H9 (cell line): Measurements from ENCODE around the gene DLX1. TPM values are rescaled to one million over a fixed set of nuclear protein-coding genes. Genes with fewer than 3 reads are reported as not detected.
"Not testable (repeated sequence)": the region's sequence is repeated elsewhere in the genome, so short reads cannot be mapped to it uniquely, and the experiment has no call there.

Experiments
- DNase-seq: peaks from one replicate; pipeline ENCODE4 v3.0.0-alpha.2; 2017
- H2AFZ ChIP-seq: one replicate; pipeline ENCODE4 v1.6.1; 2013; ENCODE audit warnings: mild to moderate bottlenecking, low read length, control low read depth, moderate library complexity
- H2AK5ac ChIP-seq: 2 replicates; pipeline ENCODE4 v1.6.1; 2013; ENCODE audit warnings: low read length, control low read depth, mixed read lengths; ENCODE audit not compliant: insufficient read length
- H2BK120ac ChIP-seq: one replicate; pipeline ENCODE4 v1.6.1; 2013; ENCODE audit warnings: low read depth, mild to moderate bottlenecking, low read length, control low read depth, inconsistent platforms; ENCODE audit not compliant: poor library complexity, severe bottlenecking
- H2BK12ac ChIP-seq: 2 replicates; pipeline ENCODE4 v1.6.1; 2013; ENCODE audit warnings: low read length, control low read depth, mixed read lengths, low read depth; ENCODE audit not compliant: insufficient read length
- H2BK15ac ChIP-seq: 2 replicates; pipeline ENCODE4 v1.6.1; 2013; ENCODE audit warnings: low read depth, low read length, control low read depth
- H2BK20ac ChIP-seq: one replicate; pipeline ENCODE4 v1.6.1; 2013; ENCODE audit warnings: low read depth, mild to moderate bottlenecking, low read length, control low read depth, inconsistent platforms; ENCODE audit not compliant: poor library complexity, severe bottlenecking
- H2BK5ac ChIP-seq: 2 replicates; pipeline ENCODE4 v1.6.1; 2013; ENCODE audit warnings: low read length, control low read depth, mixed read lengths; ENCODE audit not compliant: insufficient read length
- H3K14ac ChIP-seq: 2 replicates; pipeline ENCODE4 v1.6.1; 2013; ENCODE audit warnings: low read length, control low read depth; ENCODE audit not compliant: insufficient read depth
- H3K18ac ChIP-seq: 2 replicates; pipeline ENCODE4 v1.6.1; 2013; ENCODE audit warnings: low read depth, mild to moderate bottlenecking, mixed read lengths, low read length, control low read depth; ENCODE audit not compliant: insufficient read length
- H3K23ac ChIP-seq: 2 replicates; pipeline ENCODE4 v1.6.1; 2013; ENCODE audit warnings: low read length, control low read depth, mixed read lengths, low read depth; ENCODE audit not compliant: insufficient read length
- H3K23me2 ChIP-seq: 2 replicates; pipeline ENCODE4 v1.6.1; 2013; ENCODE audit warnings: low read depth, mild to moderate bottlenecking, mixed read lengths, low read length, control low read depth; ENCODE audit not compliant: insufficient read length, poor library complexity, severe bottlenecking
- H3K27ac ChIP-seq: 2 replicates; pipeline ENCODE4 v1.5.1; 2013; ENCODE audit warnings: low read length, control low read depth, mixed read lengths, low read depth; ENCODE audit not compliant: insufficient read length
- H3K27me3 ChIP-seq: 2 replicates; pipeline ENCODE4 v1.6.1; 2013; ENCODE audit warnings: low read length, control low read depth, inconsistent platforms; ENCODE audit not compliant: insufficient read depth
- H3K4ac ChIP-seq: 2 replicates; pipeline ENCODE4 v1.6.1; 2013; ENCODE audit warnings: low read depth, mild to moderate bottlenecking, control low read depth, inconsistent platforms, low read length, moderate library complexity
- H3K4me1 ChIP-seq: 2 replicates; pipeline ENCODE4 v1.6.1; 2013; ENCODE audit warnings: low read length, control low read depth, inconsistent platforms; ENCODE audit not compliant: insufficient read depth
- H3K4me2 ChIP-seq: 2 replicates; pipeline ENCODE4 v1.6.1; 2013; ENCODE audit warnings: low read length, control low read depth, mixed read lengths; ENCODE audit not compliant: insufficient read length, insufficient read depth
- H3K56ac ChIP-seq: 2 replicates; pipeline ENCODE4 v1.6.1; 2013; ENCODE audit warnings: low read depth, mild to moderate bottlenecking, mixed read lengths, low read length, control low read depth; ENCODE audit not compliant: insufficient read length
- H3K79me1 ChIP-seq: 2 replicates; pipeline ENCODE4 v1.6.1; 2013; ENCODE audit warnings: low read depth, mild to moderate bottlenecking, moderate library complexity, low read length, control low read depth, inconsistent platforms; ENCODE audit not compliant: insufficient read depth, poor library complexity, severe bottlenecking
- H3K79me2 ChIP-seq: 2 replicates; pipeline ENCODE4 v1.6.1; 2013; ENCODE audit warnings: low read length, control low read depth, inconsistent platforms; ENCODE audit not compliant: insufficient read depth
- H3K9ac ChIP-seq: 2 replicates; pipeline ENCODE4 v1.6.1; 2013; ENCODE audit warnings: low read length, control low read depth, mixed read lengths; ENCODE audit not compliant: insufficient read length; ENCODE audit errors: extremely low read depth
- H3K9me3 ChIP-seq: one replicate; pipeline ENCODE4 v1.6.1; 2013; ENCODE audit warnings: low read depth, low read length, inconsistent platforms; ENCODE audit not compliant: control insufficient read depth
- H3T11ph ChIP-seq: one replicate; pipeline ENCODE4 v1.6.1; 2013; ENCODE audit warnings: mild to moderate bottlenecking, low read length, control low read depth, inconsistent platforms
- H4K20me1 ChIP-seq: one replicate; pipeline ENCODE4 v1.6.1; 2013; ENCODE audit not compliant: control insufficient read depth, insufficient read length, insufficient read depth
- H4K5ac ChIP-seq: 2 replicates; pipeline ENCODE4 v1.6.1; 2013; ENCODE audit warnings: low read depth, mild to moderate bottlenecking, mixed read lengths, low read length, control low read depth; ENCODE audit not compliant: insufficient read length
- H4K8ac ChIP-seq: replicated peaks from 2 replicates; pipeline ENCODE4 v1.6.1; 2013; ENCODE audit warnings: low read length, control low read depth, mixed read lengths, low read depth; ENCODE audit not compliant: insufficient read length
- H4K91ac ChIP-seq: 2 replicates; pipeline ENCODE4 v1.6.1; 2013; ENCODE audit warnings: low read depth, mild to moderate bottlenecking, moderate library complexity, mixed read lengths, low read length, control low read depth; ENCODE audit not compliant: insufficient read length
- H3K27ac Mint-ChIP-seq, 3 experiments: 2 replicates in 2 of 3; 3 replicates in 1 of 3; pipeline ENCODE4 v1.8.0; 2020 to 2021; ENCODE audit warnings: mixed read lengths in 3 of 3, mild to moderate bottlenecking in 1 of 3, moderate library complexity in 1 of 3
- H3K27me3 Mint-ChIP-seq: 2 replicates; pipeline ENCODE4 v1.8.0; 2021; ENCODE audit warnings: low read depth, mild to moderate bottlenecking, moderate library complexity, mixed read lengths
- H3K36me3 Mint-ChIP-seq, 3 experiments: 2 replicates in 2 of 3; 3 replicates in 1 of 3; pipeline ENCODE4 v1.8.0; 2020 to 2021; ENCODE audit warnings: low read depth in 3 of 3, mixed read lengths in 3 of 3; ENCODE audit not compliant: insufficient read depth in 1 of 3
- H3K4me1 Mint-ChIP-seq, 2 experiments: 2 replicates each; pipeline ENCODE4 v1.8.0; 2020; ENCODE audit warnings: mixed read lengths in 2 of 2
- H3K4me3 Mint-ChIP-seq, 2 experiments: 2 replicates in 1 of 2; 3 replicates in 1 of 2; pipeline ENCODE4 v1.8.0; 2020 to 2021; ENCODE audit warnings: mild to moderate bottlenecking in 2 of 2, mixed read lengths in 2 of 2, moderate library complexity in 1 of 2
- H3K9me3 Mint-ChIP-seq, 2 experiments: 2 replicates in 1 of 2; 3 replicates in 1 of 2; pipeline ENCODE4 v1.8.0; 2020; ENCODE audit warnings: mild to moderate bottlenecking in 2 of 2, mixed read lengths in 2 of 2, moderate library complexity in 1 of 2
- CTCF ChIP-seq: fragments of 200-600 bp; sonication (generic); conservative IDR thresholded peaks from 3 replicates; pipeline ENCODE4 v1.8.0; 2021; ENCODE audit warnings: antibody characterized with exemption, mild to moderate bottlenecking
- WGBS: extraction: QIAGEN DNeasy Blood & Tissue Kit; methylation state at CpG from one replicate; pipeline ENCODE4 v1.1.7; 2013; ENCODE audit warnings: missing lambda C conversion rate, low lambda C conversion rate, mixed read lengths; ENCODE audit not compliant: insufficient read length; ENCODE audit errors: extremely low coverage; 5-methylcytosine and 5-hydroxymethylcytosine counted together
- total RNA-seq: library from RNA; stranded (reverse); gene quantifications from 2 replicates; pipeline ENCODE4 v1.2.1, GENCODE V29; 2021

Gene DLX1
- total RNA-seq, 1 experiment from 2014 or later: not detected

- no peak overlapping the region for H4K91ac ChIP-seq
- H3K9ac ChIP-seq: no peak overlapping the region
- peaks cover 17% of the 10 kb centered on the region for H3K27me3 Mint-ChIP-seq
- H3K79me1 ChIP-seq: no peaks in the 10 kb centered on the region
- H3K9me3 Mint-ChIP-seq: peaks cover 10 to 12% of the 10 kb centered on the region in 2 experiments
- H4K8ac ChIP-seq: no peak overlapping the region
- no peak overlapping the region for H3K4me2 ChIP-seq
- H3K18ac ChIP-seq: no peak overlapping the region
- H2BK15ac ChIP-seq: no peak overlapping the region
- H4K5ac ChIP-seq: no peak overlapping the region
- WGBS: no CpG with 5 or more reads among the region's 2 CpGs
- H3K27ac ChIP-seq: no peak overlapping the region
- no peak overlapping the region for H2AK5ac ChIP-seq
- no peak overlapping the region for H3K27ac Mint-ChIP-seq
- no peaks in the 10 kb centered on the region for H3K79me2 ChIP-seq
- no peak overlapping the region for H2AFZ ChIP-seq
- no peaks in the 10 kb centered on the region for H3K9me3 ChIP-seq
- no peak overlapping the region for H2BK5ac ChIP-seq
- no peak overlapping the region for H3T11ph ChIP-seq
- no peak overlapping the region for H3K56ac ChIP-seq
- H2BK20ac ChIP-seq: no peak overlapping the region
- peaks cover 0 to 14% (median 2%) of the 10 kb centered on the region in 3 experiments; a peak in 5 of 7 replicates for H3K36me3 Mint-ChIP-seq
- H4K20me1 ChIP-seq: no peaks in the 10 kb centered on the region
- H3K4me1 ChIP-seq: no peaks in the 10 kb centered on the region; the same call in 1 of the 2 replicates
- no peak for DNase-seq
- H2BK120ac ChIP-seq: no peak overlapping the region
- H3K27me3 ChIP-seq: no peaks in the 10 kb centered on the region
- no peak for TF ChIP-seq CTCF
- H3K23ac ChIP-seq: no peak overlapping the region
- H3K4me1 Mint-ChIP-seq: peaks cover 18 to 27% of the 10 kb centered on the region in 2 experiments
- no peak overlapping the region for H2BK12ac ChIP-seq
- H3K23me2 ChIP-seq: no peaks in the 10 kb centered on the region
- no peak overlapping the region for H3K14ac ChIP-seq
- no peak overlapping the region for H3K4me3 Mint-ChIP-seq
- H3K4ac ChIP-seq: no peak overlapping the region
These were observed 52.6 kb downstream of the DLX1 start for GRCh38 chr2:172137943-172138342.

- H3K18ac ChIP-seq, H4K91ac ChIP-seq, H4K8ac ChIP-seq, H3K56ac ChIP-seq, H2BK20ac ChIP-seq, H2BK15ac ChIP-seq, H3K27ac Mint-ChIP-seq, H3K79me2 ChIP-seq, H2BK120ac ChIP-seq, H3K27me3 ChIP-seq, H3K14ac ChIP-seq, H3K27ac ChIP-seq, H2AK5ac ChIP-seq, H3K4me1 ChIP-seq, H2BK5ac ChIP-seq, H4K20me1 ChIP-seq, H3K79me1 ChIP-seq, H2BK12ac ChIP-seq, H4K5ac ChIP-seq, H3T11ph ChIP-seq, H3K4me2 ChIP-seq, H3K36me3 Mint-ChIP-seq, H3K4me3 Mint-ChIP-seq, DNase-seq, H3K9ac ChIP-seq, H3K23ac ChIP-seq, H3K4ac ChIP-seq, H3K23me2 ChIP-seq, H2AFZ ChIP-seq, H3K9me3 ChIP-seq: not testable (repeated sequence)
- no CpG with 5 or more reads among the region's 1 CpG for WGBS
- H3K27me3 Mint-ChIP-seq: peaks cover 13% of the 10 kb centered on the region
- H3K4me1 Mint-ChIP-seq: peaks cover 12 to 20% of the 10 kb centered on the region in 2 experiments
- peaks cover 9 to 12% of the 10 kb centered on the region in 2 experiments for H3K9me3 Mint-ChIP-seq
These were observed 53.4 kb downstream of the DLX1 start for GRCh38 chr2:172138727-172139126.
